ENCODE measurements around the gene EREG. TPM values are rescaled to one million over a fixed set of nuclear protein-coding genes. Genes with fewer than 3 reads are reported as not detected.

The EREG gene
- total RNA-seq, 2 donors from 2014 or later, result 5.0 to 6.4 TPM

Other genes with a start within 250 kb of the EREG start
- 1 to 10 TPM; 8.2 to 8.7 TPM for gene MTHFD2L, start 207.0 kb upstream of the EREG start, total RNA-seq
- gene EPGN, start 56.7 kb upstream of the EREG start, total RNA-seq, result not detected
- gene AREG, start 80.0 kb downstream of the EREG start, total RNA-seq, result 10 to 100 TPM; 30.0 to 42.3 TPM

Measured in left colon (tissue), 2 donors.